ENCODE results near the gene LRRC56.

DNA sequence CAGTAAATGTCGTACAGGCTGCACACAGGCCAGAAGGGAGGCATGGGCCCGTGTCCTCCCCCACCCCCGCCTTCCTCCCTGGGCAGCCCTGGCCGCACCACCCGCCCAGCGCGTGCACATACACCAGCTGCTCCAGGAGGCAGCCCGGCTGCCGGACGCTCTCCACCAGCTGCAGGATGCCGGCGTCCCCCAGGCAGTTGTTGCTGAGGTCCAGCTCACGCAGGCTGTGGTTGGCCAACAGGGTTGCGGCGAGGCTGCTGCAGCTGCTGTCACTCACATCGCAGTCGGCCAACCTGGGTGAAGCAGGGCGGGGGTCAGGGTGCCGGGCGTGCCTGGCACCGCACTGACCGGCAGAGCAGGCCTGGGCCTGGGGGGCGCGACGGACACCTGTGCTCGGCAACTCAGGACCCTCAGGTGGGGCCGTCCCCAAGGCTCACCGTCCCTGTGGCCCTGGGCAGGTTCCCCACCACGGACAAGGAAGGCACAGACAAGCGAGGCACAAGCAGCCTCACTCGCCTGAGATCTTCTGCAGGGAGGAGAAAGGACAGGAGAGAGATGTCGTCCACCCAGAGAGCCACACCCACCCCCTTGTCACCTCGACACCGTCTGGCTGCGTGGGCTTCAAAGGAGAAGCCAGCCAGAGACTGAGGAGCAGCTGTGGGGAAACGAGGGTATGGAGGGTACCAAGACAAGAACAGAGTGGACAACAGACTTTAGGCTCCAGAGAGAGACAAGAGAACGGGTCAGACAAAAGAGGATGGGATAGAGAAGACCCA, 42.4 kb upstream of the LRRC56 start:
- TF ChIP-seq RFX5 (IDR thresholded peaks at IDR 0.05) = no peak
- no peak for TF ChIP-seq POLR2A (IDR thresholded peaks at IDR 0.05; ENCODE audit: low read length)
